Posterior cingulate gyrus (tissue), 11 donors: ENCODE data around the gene ARRDC4.

Source experiments
- DNase-seq, 10 donors: peaks; one replicate each; pipeline versions ENCODE4 v3.0.0 to v3.0.0-alpha.2; 2020 to 2021; ENCODE audit warnings: mixed read lengths in 3 of 10
- intact Hi-C: fragments of 100-400 bp; cut with DNase I; formaldehyde crosslinking; loops from one replicate; pipeline ENCODE4 v1.15.1; 2023

ARRDC4 gene, protein sequence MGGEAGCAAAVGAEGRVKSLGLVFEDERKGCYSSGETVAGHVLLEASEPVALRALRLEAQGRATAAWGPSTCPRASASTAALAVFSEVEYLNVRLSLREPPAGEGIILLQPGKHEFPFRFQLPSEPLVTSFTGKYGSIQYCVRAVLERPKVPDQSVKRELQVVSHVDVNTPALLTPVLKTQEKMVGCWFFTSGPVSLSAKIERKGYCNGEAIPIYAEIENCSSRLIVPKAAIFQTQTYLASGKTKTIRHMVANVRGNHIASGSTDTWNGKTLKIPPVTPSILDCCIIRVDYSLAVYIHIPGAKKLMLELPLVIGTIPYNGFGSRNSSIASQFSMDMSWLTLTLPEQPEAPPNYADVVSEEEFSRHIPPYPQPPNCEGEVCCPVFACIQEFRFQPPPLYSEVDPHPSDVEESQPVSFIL

DNA sequence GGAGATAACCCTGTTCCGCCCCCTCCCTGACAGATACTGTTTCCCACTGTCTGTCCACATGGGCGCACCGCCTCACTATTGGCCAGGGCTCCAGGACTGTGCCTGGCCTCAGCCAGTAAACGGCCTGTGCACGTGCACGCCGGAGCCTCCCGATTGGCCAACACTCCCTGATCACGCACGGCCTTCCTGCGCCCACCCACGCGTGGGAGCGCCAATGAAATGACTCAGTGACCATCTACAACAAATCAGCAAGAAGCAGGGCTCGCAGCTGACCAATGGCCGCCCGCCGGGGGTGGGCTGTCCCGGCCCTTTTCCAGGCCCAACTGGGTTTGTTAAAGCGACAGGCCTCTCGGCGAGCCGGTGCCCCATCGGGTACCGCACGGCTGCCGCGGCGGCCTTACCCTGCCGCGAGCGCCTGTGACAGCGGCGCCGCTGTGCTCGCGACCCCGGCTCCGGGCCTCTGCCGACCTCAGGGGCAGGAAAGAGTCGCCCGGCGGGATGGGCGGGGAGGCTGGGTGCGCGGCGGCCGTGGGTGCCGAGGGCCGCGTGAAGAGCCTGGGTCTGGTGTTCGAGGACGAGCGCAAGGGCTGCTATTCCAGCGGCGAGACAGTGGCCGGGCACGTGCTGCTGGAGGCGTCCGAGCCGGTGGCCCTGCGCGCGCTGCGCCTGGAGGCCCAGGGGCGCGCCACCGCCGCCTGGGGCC is at the start of gene ARRDC4:
Gene ARRDC4 (plus strand): TSS at position 340 of the 703 bp plus-strand sequence. CDS start 159 bp downstream, at position 499.
- intact Hi-C loops: no loop called here
- peak; percentile 100 for DNase-seq

DNA sequence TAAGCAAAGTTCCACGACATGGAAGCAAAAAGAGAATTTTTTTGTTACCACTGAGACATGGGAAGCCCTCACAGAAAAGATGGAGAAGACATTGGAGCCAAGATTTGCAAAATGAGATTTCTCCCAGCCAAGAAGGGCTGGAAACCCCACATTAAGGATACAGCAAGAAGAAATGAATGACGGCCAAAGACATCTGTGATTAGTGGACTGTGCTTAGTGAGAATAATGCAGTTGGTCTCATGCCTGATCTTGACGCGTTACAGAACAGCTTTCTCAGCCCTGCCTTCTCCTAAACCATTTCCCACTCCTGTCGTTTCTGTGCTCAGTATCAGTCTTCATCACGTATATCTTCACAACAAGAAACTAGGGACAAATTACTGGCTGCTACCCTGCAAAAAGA is 45.8 kb upstream of the ARRDC4 start:
- intact Hi-C loops: no loop called here
- no peak for DNase-seq

DNA sequence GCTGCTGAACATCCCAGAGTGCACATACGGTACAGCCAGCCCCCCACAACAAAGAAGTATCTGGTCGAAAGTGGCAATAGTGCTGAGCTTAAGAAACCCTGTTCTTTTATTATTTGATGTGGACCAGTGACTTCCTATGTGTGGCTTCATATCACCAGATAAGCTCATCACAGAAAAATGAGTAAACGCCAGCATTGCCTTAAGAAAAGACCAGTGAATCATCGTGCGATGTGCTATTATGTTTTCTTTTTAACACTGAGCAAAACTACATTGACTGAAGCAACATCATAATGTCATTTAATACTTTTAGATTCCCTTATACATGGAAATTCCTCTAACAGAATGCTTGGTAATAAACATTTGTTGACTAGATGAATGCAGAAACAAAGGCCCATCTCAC is 45.2 kb upstream of the ARRDC4 start:
- intact Hi-C loops: no loop called here
- no peak for DNase-seq

DNA sequence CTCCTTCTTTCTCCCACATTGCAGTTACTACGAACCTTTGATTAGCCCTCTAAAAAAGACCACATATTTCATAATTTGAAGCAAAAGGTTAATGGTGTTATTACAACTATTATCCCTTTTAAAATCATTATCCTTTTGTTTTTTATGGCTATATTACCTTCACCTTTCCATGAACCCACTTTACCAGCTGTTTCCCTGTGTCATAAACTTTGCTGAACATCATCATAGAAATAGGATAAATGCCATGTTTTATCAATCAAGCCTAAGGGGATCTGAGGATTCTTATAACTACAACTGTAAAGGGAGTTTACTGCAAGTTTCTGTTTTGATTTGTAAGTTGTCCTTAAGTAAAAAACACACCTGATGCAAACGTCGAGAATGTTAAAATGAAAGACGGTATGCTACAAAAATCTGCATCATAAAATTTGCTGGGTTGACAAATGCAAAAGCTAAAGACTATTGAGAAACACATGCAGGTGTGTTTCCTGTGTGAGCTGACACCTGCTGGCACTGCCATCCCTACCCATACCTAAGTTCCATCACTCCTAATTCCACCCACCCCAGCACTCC is 39.1 kb upstream of the ARRDC4 start:
- no peak for DNase-seq
- intact Hi-C loops: no loop called here

DNA sequence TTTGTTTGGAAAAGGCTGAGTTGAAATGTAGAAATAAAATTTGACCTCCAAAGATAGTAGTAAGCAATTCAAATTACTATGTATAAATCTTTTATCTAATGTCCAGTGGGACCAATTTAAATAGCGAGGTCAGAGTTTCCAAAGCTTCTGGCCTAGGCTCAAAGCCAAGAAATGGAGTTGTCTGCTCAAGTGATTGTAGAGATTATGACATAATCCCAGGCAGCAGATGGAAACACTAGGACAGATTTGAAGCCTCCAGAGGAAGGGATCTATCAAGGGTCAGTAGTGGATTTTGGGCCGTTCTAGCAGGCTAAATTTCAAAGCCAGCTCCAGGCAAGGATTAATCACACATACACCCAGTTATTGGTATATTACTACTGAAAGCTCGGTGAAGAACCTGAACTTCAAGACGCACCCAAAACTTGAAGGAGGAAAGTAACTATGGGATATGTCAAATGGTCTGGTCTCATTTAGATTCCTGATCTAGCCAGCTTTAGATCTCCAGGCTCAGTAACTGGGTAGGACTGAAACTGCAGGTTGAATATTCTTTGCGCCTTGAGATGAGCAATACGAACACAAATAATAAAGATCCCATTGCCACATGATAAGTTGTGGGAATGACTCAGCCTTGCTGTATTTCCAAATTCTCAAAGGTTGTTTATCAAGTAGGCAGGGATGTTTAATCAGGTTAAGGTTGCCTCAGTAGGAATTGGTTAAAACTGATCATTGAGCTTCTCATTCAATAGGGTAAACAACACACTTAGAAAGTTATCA is 30.9 kb upstream of the ARRDC4 start:
- intact Hi-C loops: no loop called here
- no peak for DNase-seq

DNA sequence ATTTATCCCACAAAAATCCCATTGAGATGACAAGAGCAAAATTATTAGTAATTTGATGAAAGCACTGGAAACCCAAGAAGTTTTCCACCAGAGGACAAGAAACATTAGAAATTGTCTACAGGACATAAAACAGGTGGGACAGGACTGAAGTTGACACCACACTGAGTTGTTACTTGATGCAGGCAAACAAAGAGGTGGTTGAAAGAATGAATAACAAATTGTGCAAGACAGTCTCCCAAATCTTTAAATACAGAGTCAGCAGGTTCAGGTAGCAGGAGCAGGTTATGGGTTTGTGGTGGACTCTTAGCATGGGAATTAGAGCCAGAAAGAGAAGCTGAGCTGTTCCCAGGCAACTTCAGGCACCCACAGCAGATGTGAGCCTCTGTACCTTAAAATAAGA is 30.3 kb upstream of the ARRDC4 start:
- intact Hi-C loops: no loop called here
- DNase-seq: no peak

DNA sequence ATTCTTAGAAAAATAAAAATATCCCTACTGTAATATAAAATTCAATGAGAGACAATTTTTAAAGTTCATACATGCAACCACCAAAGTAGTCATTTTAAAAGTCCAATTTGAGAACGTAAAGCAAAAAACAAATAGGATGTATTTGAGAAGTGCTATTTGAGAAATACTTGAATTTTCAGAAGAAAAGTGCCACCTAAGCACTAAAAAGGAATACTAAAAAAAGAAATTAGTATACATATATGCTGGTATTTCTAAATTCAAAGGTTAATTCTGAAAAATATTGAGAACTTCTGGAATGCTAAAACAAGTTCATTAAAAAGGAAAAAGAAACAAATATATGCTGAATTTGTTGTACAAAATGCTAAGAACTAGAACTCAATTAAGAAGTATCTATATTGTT is 29.2 kb upstream of the ARRDC4 start:
- no peak for DNase-seq
- intact Hi-C loops: no loop called here

DNA sequence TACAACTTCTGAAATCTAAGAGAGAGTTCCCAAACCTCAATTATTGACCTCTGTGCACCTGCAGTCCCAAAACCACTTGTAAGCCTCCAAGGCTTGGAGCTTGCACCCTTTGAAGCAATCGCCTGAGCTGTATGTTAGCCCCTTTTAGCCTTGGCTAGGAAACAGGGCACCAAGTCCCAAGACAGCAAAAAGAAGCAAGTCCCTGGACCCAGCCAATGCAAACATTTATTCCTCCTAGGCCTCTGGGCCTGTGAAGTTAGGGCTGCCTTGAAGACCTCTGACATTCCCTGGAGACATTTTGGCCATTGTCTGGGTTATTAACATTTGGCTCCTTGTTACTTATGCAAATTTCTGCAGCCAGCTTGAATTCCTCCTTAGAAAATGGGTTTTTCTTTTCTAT is 26.9 kb upstream of the ARRDC4 start:
- DNase-seq: no peak
- intact Hi-C loops: no loop called here

DNA sequence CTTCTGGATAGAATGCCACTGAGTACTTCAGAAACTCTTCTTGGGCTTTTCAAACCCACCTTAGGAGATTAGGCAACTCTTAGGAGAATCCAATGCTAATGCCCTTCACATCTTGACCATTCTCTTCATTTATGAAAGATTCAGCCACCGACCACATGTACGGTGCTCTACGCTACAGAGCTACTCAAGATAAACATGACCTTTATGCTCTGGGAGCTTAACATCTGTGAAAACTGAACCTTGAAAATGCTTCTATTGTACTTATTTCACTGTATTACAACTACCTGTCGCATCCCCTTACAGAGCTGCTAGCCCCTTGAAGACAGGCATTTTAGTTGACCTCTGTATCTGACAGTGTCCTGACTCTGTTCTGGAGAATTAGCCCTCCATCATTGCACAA is 19.5 kb upstream of the ARRDC4 start:
- intact Hi-C loops: no loop called here
- no peak for DNase-seq

DNA sequence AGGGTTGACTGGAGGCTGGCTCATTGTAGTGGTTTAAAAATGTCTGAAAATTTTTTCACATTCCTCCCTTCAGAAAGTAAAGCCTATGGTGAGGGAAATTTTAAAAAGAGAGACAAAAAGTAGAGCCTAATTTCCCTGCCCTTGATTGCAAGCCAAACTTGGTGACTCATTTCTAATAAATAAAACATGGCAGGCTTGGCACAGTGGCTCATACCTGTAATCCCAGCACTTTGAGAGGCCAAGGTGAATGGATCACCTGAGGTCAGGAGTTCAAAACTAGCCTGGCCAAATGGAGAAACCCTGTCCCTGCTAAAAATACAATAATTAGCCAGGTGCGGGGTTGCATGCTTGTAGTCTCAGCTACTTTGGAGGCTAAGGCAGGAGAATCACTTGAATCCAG is 18.9 kb upstream of the ARRDC4 start:
- intact Hi-C loops: no loop called here
- peak in 1 of 10 donors; percentile 51 for DNase-seq

DNA sequence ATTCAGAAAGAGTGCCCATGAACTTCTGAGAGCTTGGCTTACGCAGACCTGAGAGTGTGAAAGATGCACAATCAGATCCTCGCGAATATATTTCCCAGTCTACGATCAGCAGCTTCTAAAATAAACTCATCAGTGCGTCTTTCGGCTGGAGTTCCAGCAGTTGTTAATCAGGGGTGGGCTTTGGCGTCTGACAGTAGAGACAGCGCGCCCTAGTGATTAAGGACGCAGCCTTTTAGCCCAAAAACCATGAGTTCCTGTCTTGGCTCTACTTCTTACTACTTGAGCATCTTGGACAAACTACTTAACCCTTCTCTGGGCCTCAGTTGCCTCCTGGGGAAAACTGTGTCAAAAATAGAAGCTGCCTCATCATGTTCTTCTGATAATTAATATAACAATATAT is 15.8 kb upstream of the ARRDC4 start:
- DNase-seq: no peak
- intact Hi-C loops: no loop called here

DNA sequence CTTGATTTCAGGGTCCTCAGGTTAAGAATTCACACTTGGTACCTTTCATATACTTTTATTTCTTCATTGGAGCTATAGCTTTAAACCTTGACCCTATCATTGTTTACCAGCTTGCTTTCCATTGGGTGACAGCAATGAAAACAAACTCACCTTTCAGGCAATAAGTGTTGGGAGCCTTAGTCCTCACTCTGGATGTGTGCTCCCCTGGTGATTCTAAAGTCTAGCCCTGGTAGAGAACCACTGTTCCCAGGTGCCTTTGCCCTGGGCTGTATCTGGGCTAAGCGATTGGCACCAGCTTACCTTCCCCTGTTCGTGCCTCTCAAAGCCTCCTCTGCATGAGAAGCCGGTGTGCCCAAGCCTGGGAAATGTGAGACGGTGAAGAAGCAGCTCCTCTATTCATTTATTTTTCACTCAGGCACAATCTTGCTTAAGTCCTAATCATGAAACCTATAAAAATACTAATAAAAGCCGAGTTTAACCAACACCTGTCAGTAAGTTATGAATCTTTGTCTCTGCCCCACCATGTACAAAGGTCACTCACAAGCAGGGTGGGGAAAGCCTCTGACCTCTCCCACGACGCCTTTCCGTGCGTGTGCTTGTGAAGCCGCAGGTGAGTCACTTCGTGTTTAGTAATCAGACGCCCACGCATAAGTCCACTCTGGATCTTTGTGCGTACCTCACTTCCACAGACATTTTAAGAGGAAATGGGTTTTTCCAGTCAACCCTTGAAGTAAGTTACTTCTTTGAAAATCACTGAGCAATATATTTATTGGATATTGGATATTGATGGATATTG is 12.8 kb upstream of the ARRDC4 start:
- DNase-seq: no peak
- intact Hi-C loops: no loop called here

DNA sequence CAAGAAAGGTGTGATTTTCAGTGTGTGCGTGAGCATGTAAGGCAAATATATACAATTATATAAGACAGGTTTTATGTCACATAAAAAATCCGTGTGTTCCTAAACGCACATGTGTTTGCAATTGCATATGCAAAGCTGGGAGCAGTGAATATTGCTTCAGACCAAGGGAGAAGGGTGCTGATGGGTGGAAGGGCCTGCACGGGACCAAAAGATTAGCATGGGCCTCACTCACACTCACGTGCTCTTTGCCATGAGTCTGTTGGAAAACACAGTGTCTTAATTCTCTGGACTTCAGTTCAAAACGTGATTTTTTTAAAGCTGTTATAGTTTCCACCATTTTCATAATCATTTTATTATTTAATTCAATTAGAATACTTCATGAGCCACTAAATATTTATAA is 7.2 kb upstream of the ARRDC4 start:
- DNase-seq: no peak
- intact Hi-C loops: no loop called here

DNA sequence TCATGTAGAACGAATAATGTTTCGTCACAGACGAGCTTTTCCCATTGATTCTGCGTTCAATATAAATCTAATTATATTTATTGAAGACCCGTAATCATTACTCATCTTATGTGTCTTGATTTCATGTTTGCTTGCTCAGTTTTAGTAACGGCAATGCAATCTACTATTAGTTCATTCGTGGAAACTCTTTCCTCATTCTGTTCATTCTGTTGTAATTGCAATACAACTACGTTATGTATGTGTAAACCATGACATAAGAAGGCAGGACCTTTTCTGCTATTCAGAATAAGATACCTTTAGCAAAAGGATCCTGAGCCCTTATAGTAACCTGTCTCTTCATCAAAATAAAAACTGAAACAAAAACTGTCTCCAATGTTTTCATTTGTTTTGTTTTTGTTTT is 6.8 kb upstream of the ARRDC4 start:
- intact Hi-C loops: no loop called here
- no peak for DNase-seq

DNA sequence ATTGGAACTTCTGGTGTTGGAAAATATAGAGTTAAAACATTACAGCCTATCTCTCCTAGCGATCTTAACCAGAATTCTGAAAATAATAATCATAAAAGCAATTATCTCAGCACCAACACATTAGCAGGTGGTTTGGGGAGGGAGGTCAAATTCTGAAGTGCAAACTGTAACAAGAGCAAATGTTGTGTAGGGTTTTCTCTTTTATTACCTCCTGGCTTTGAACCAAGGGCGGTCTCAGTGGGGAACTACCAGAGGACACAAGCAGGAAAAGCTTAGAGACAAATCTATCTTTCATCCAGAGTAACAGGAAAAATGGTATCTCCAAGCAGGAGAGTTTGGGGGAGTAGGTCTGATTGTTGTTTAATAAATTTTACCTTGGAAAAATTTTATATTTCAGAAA is 5.5 kb upstream of the ARRDC4 start:
- intact Hi-C loops: no loop called here
- no peak for DNase-seq

DNA sequence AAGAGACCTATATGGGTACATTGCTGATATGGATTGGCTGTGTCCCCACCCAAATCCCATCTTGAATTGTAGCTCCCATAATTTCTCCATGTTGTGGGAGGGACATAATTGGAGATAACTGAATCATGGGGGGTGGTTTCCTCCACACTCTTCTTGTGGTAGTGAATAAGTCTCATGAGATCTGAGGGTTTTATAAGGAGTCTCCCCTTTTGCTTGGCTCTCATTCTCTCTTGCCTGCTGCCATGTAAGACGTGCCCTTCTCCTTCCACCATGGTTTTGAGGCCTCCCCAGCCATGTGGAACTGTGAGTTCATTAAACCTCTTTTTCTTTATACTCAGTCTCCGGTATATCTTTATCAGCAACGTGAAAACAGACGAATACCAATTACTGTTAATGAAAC is 5.0 kb upstream of the ARRDC4 start:
- intact Hi-C loops: no loop called here
- DNase-seq: no peak

DNA sequence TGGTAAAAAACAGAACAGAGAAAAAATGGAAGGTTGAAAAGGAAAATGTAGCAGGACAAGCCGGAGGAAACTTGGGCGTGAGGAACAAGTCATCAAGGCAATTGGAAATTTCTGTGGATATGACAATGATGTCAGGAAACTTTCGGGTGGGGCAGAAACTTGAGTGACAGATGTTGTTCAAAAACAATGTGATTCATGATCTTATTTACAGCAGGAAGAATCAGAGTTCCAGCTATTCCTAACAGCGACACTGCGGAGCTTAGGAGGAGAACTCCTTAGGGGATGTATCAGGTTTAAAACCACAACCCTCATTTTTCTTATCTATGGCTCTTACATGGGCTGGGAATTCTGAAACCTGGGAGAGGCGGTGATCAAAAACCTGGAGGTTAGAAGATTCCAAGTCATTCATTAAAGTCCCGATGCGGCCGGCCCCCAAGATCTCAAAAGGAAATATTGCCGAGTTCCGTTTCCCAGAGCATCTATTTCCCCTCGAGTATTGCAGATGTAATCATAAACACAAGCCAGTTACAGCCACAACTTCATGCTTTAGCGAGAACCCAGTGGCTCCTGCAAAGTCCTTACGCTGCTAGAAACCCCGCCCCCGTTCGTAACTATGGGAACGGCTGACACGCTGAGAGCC is 659 bp upstream of the ARRDC4 start:
- no peak for DNase-seq
- intact Hi-C loops: no loop called here

DNA sequence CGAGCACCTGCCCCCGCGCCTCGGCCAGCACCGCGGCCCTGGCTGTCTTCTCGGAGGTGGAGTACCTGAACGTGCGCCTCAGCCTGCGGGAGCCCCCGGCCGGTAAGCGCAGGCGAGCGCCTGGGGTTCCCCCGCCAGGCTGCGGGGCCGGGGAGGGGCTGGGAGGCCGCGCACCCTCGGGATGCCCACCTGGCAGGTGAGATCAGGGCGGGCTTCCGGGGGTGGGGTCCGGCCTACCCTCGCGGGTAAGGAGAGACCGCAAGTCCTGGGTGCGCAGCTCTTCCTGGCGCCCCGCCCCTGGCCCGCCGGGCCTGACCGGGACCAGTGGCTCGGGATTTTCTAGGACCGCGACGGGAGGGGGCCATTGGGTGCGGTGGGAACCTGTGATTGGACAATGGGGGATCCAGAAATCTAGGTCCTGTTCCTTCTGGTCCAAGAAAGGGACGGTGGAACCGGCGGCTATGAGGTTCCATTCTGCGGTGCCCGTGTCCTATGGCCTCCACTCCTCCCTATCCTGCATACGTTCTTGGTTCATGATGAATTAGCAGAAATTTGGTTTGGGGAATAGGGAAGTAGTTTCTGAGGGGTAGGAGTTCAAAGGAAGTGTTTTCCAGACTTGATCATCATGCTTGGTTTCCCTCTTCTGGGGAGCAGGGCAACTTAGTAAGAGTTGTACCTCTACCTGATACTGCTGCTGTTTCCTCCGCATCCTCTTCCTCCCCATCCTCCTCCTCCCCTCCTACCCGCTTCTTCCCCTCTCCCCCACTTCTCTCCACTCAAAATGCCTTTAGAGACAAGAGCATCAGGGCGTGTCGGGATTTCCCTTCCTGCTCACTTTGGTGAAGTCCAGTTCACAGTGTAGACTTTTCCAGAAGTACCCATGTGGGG is 808 bp downstream of the ARRDC4 start:
- DNase-seq: peak in 9 of 10 donors; percentile 13 to 90 (median 36)
- intact Hi-C loops: no loop called here

DNA sequence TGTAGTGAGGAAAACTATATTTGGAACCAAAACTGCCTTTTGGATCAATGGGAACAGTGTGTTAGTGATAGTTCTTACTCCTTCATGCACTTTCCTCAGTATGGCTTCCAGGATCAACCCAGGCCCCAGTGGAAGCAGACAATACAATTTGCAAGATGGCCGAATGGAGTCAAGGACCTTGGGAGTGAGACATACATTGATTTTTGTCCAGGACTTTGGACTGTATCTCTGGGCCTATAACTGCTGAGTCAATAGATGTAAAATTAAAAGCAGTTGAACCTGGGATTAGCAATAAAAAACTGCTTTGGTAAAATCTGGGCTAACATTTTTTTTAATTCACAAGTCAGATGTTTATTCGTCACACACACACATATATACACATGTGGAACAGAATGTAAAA is 1.8 kb downstream of the ARRDC4 start:
- intact Hi-C loops: no loop called here
- no peak for DNase-seq
